NCI-H1105 treated with DMSO at 0.1 percent for 48 hours (cell line): ENCODE measurements around the gene ADGRD2.

ENCODE experiments used
- DNase-seq: peaks from one replicate; lab custom pipeline; 2025; lab: John Stamatoyannopoulos, UW

ADGRD2 gene

DNA sequence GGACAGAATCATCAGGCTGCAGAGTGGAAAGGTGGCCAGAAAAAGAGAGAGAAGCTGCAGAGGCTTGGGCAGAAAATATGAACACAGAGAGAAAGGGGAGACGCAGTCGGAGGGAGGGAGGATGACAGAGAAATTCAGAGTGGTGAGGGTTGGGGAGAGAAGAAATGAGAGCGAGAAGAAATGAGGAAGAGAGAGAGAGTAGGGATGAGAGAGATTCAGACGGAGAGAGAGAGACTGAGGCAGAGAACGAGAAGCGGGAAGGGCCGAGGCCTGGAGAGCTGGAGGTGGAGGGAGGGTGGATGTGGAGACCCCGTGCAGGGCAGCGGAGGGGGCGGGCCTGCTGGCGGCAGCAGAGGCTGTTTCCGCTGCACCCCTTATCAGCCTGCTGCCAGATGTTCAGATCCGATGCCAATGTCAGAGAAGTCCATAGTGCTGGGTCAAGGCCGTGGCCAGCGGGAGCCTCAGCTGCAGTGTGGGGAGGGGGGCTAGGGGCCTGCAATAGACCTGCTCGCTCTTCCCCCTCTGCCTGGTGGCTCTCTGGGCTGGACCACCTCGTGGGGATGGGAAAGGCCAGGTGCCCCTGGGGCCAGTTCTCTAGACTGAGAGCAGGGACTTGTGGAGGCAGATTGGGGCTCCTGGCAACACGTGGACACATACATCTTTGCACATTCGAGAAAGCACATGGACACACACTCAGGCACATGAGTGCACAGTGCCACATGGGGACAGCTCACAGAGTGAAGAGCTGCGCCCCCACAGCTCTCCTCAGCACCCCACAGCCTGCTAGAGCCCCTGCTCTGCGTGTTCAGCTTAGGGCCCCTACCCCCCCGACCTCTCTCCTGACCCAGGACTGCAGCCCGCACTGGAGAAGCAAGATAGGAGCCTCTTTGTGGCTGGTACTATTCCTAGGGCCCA, 61.9 kb downstream of the ADGRD2 start:
- DNase-seq, result no peak

DNA sequence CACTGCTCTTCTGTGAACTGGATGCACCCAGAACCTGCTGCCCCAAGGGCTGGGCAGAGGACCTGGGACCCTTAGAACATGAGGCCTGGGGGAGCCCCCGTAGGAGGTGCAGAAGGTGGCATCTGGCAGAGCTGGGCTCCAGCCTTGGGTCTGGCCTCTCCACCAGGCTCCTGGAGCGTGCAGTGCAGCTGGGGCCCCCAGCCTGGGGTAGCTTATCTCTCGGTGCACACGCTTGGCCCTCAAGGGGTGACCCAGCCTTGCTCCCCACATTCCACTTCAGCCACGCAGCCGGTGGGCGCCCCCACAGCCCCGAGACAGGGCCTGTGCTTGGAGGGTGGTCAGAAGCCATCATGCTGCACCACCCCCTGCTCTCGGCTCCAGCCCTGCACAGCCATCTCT, 62.6 kb downstream of the ADGRD2 start:
- no peak for DNase-seq

DNA sequence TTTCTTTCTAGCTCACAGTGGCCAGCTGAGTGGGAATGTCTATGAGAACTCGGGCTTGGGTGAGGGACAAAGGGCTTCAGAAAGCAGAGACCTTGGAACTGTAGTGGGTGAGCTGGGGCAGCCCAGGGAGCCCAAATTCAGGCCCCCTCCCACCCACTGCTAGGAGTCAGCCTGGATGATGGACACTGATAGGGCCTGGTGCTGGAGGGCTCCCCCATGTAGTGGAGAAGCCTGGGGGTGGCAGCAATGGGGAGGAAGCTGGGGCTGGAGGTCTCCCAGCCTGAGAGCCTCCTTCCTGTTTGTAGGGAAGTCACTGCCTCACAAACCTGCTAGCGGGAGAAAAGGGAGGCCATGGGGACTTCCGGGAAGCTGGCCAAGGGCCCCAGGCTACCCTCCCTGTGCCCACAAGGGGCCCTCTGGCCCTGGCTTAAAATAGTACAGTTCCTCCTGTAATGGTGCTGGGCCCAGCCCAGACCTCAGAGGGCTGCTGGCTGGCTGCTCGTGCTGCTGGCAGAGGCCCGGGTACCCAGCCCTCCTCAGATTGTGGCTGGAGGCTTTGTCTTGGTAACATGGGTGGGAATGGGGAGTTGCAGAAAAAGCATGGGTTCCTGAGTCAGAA, 63.2 kb downstream of the ADGRD2 start:
- DNase-seq, result no peak

DNA sequence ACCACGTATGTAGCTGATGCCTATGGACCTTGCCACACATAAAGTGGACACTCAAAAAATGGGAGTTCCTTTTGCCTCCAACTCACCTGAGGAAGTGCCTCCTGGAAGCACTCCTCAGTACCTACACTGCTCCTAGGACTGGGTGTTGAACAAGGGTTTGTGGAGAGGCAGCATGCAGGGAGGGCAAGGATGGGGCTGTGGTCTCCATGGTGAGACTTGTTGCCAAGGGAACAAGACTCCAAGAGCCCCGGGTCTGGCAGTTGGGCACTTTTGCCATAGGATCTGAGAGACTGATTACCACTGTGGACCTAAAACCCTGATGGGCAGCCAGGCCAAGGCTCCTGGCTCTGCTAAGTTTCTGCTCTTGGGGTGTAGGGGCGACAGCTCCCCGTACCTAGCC, 63.9 kb downstream of the ADGRD2 start:
- no peak for DNase-seq

DNA sequence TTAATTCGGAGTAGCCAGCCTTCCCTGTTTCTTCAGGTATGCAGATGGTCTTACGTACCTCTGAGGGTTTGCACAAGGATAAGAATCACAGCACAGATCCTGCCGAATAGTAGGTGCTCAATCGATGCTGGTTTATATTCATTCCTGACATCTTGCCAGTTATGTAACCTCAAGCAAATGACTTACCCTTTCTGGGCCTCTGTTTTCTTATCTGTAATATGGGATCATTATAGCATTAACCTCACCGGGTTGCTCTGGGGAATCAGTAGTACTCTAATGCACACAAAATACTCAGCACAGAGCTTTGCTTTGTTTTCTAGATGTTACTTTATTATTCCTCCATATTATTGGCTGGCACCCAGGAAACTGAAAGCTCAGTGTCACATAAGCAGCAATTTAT, 64.6 kb downstream of the ADGRD2 start:
- no peak for DNase-seq

DNA sequence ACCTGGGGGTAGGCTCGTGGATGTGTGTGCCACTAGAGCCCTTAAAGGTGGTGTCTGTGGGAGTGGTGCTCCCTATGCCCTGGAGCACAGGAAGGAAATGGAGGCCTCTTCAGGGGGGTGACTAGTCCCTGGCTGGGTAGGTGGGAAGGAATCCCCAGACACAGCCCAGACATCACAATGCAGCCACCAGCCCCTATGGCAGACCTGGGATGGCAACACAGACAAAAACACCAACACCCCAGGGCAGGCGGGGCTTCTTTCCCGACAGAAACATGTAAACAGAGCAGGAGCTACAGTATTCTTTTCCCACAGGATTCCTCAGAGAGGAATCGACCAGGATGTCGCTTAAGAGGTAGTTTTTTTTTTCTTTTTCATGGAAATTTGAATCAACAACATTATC, 67.3 kb downstream of the ADGRD2 start:
- DNase-seq, result no peak

DNA sequence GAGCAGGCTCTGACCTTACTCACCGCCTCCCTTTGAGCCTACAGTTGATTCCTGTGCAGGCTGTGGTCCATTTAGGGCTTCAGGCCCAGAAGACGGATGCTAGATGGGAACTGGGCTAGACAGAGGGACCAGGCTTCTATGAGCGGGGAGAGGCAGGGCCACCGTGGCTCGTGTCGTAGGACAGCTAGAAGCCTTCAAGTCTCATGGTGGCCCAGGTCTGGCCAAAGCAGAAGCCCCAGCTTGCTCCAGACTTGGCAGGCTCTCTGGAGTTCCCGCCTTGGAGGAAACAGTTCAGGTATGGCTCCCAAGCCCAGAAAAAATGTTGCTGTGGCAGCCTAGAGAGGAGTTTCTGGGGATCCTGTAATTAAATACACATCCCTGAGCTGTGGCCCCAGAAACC, 67.9 kb downstream of the ADGRD2 start:
- no peak for DNase-seq

DNA sequence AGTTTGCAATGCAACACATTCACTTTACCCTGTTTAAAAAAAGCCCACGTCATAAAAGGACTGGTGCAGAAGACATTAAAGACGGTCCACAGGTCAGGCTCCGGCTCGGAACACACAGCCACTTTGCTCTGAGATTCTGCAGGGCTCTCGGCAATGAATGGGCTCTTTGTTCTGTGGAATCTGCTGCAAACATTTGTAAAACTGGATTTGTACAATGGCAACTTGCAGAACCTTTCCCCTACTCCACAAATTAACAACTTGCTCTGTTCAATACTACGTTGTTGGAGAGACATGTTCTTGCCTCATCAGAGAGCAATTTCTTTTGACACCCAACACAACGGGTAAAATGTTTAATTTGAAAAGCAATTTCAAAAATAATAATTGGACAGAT, 70.0 kb downstream of the ADGRD2 start:
- no peak for DNase-seq

DNA sequence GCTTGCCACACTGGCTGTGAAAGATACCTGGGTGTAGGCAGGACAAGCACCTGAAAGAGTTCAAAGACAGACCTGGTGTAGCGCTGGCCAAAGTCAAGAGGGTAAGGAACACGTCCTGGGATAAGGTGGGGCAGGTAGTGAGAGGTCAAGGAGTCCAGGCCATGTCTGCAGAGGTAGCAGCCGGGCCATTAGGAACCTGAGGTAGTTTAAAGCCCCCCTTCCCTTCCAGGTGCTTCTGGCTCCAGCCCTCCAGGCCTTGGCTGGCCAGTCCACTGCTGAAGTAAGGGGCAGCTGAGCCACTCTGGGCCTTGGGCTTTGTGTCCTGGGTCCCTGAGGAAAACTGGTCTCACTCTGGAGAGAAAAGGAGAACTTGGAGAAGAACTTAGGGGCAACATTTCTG, 70.9 kb downstream of the ADGRD2 start:
- DNase-seq, result no peak

DNA sequence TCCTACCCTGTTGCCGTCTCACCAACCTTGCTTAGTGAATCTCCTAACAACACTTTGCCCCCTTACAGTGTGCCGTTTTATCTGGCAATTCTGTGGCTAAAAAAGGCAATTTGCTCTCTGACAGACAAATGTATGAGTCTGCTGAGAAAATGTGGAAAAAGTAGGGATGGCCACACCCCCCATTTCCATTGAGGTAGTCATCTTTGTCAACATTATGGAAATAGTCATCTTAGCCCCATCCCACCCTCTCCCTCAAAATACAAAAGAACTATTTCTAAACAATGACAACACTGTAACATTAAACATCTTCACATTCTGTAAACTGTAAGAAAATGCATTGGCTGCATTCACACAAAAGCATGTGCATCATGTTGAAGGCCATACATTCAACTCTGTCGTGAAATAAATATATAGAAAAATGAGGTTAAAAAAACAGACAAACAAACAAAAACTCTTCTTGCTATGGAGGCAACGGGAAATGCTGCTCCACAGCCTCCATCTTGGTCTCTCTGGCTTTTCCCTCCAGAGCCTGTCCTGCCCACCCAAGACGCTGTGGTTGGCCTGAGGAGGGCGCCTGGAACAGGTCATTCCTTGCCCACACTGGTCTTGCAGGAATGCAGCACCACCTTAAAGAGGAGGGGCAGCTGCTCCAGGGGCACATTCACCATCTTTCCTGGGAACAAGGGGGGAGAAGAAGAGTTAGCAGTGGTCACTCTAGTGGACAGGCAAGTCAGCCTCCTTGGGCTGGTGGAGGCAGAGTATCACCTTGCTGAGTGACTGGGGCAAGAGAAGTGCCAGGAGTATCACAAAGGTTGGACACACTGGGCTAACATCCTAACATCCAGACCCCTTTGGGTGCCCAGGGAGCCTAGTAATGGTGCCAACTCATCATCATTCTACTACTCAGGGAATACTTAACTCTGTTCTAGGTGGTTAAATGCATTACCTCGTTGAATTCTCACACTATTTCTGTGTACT, 72.2 kb downstream of the ADGRD2 start:
- DNase-seq, result no peak

DNA sequence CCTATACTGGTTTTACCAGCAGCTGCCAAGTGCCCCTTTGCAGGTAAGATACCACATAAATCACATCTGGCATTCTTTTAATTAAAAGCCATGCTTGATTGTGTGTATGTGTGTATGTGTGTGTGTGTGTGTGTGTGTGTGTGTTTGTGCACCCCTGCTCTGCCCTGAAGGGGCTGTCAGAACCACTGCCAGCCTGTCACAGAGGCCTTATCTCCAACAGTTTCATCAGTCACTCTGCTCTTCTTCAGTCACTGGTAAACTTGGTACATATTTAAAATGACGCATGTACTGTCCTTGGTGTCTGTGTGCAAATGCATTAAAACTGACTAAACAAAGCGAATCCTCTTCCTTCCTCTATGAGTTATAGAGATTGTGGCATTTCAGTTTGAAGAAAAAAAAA, 75.9 kb downstream of the ADGRD2 start:
- DNase-seq, result no peak

DNA sequence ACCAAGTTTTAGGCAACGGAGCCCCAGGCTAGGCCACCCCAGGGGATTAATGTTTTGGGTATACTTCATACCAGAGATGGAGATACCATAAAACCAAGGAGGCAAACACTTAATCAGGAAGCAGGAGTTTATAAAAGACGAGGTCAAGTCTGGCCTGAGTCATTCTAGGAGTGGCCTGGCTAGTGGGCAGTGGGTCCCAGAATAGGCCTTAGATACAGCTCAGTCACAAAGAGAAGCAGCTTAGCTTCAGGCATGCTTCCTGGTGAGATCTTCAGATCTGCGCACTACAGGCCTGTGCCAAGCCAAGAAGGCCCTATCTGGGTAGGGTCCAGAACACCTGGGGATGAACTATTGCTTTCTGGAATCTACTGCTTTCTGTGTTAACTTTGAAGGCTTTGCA, 77.5 kb downstream of the ADGRD2 start:
- no peak for DNase-seq
